Osteocyte (in vitro differentiated cells): ENCODE data around the gene NRIP3. TPM values are rescaled to one million over a fixed set of nuclear protein-coding genes. Genes with fewer than 3 reads are reported as not detected.
"Not testable (repeated sequence)": the region's sequence is repeated elsewhere in the genome, so short reads cannot be mapped to it uniquely, and the experiment has no call there.

Experiments
- DNase-seq: peaks from one replicate; pipeline ENCODE4 v3.0.0; 2021; ENCODE audit warnings: mixed read lengths; ENCODE audit not compliant: unreplicated experiment; ENCODE audit errors: extremely low spot score
- H3K27ac Mint-ChIP-seq: one replicate; pipeline ENCODE4 v1.8.0; 2021; ENCODE audit warnings: mild to moderate bottlenecking, mixed read lengths; ENCODE audit not compliant: unreplicated experiment
- H3K27me3 Mint-ChIP-seq: one replicate; pipeline ENCODE4 v1.8.0; 2021; ENCODE audit warnings: mixed read lengths; ENCODE audit not compliant: unreplicated experiment
- H3K36me3 Mint-ChIP-seq: one replicate; pipeline ENCODE4 v1.8.0; 2021; ENCODE audit warnings: mixed read lengths; ENCODE audit not compliant: unreplicated experiment
- H3K4me1 Mint-ChIP-seq: one replicate; pipeline ENCODE4 v1.8.0; 2021; ENCODE audit warnings: mixed read lengths; ENCODE audit not compliant: unreplicated experiment
- H3K4me3 Mint-ChIP-seq: one replicate; pipeline ENCODE4 v1.8.0; 2021; ENCODE audit warnings: mild to moderate bottlenecking, moderate library complexity, mixed read lengths; ENCODE audit not compliant: unreplicated experiment
- H3K9me3 Mint-ChIP-seq: one replicate; pipeline ENCODE4 v1.8.0; 2021; ENCODE audit warnings: mixed read lengths; ENCODE audit not compliant: unreplicated experiment
- CTCF ChIP-seq: fragments of 200-600 bp; sonication (generic); IDR thresholded peaks from 2 replicates; pipeline ENCODE4 v1.5.0; 2021; ENCODE audit warnings: antibody characterized with exemption, mild to moderate bottlenecking, moderate library complexity
- total RNA-seq: library from RNA; stranded (reverse); gene quantifications from 2 replicates; pipeline ENCODE4 v1.2.1, GENCODE V29; 2021

The NRIP3 gene
- total RNA-seq, 1 donor from 2014 or later, result 0.97 TPM

- TF ChIP-seq CTCF, result no peak
- H3K4me1 Mint-ChIP-seq, result peaks cover 2% of the 10 kb centered on the region
- no peak overlapping the region for H3K4me3 Mint-ChIP-seq
- peaks cover 5% of the 10 kb centered on the region for H3K27me3 Mint-ChIP-seq
- H3K27ac Mint-ChIP-seq, result no peak overlapping the region
- H3K36me3 Mint-ChIP-seq, result no peaks in the 10 kb centered on the region
- peak; percentile 64 for DNase-seq
- H3K9me3 Mint-ChIP-seq, result peaks cover 4% of the 10 kb centered on the region
Measured at GRCh38 chr11:9017773-9018172, 14.0 kb upstream of the NRIP3 start.

GRCh38 chr11:9016916-9017642, 13.3 kb upstream of the NRIP3 start:
- no peak for DNase-seq
- Mint-ChIP-seq H3K4me1 (peaks cover 2% of the 10 kb centered on the region), H3K36me3 (no peaks in the 10 kb centered on the region), H3K4me3 (no peak overlapping the region), H3K27me3 (peaks cover 5% of the 10 kb centered on the region), H3K9me3 (peaks cover 5% of the 10 kb centered on the region), H3K27ac (no peak overlapping the region)
- no peak for TF ChIP-seq CTCF

- peaks cover 2% of the 10 kb centered on the region for H3K4me1 Mint-ChIP-seq
- TF ChIP-seq CTCF, result peak; percentile 84
- no peak overlapping the region for H3K27ac Mint-ChIP-seq
- H3K4me3 Mint-ChIP-seq, result no peak overlapping the region
- H3K36me3 Mint-ChIP-seq, result peaks cover under 1% of the 10 kb centered on the region
- peaks cover 12% of the 10 kb centered on the region for H3K27me3 Mint-ChIP-seq
- peaks cover 8% of the 10 kb centered on the region for H3K9me3 Mint-ChIP-seq
- DNase-seq, result peak; percentile 85
Measured at GRCh38 chr11:9015677-9016076, 11.9 kb upstream of the NRIP3 start.

- H3K36me3 Mint-ChIP-seq, result peaks cover 2% of the 10 kb centered on the region
- peaks cover 21% of the 10 kb centered on the region for H3K27me3 Mint-ChIP-seq
- no peak overlapping the region for H3K27ac Mint-ChIP-seq
- no peak for DNase-seq
- TF ChIP-seq CTCF, result no peak
- peaks cover 2% of the 10 kb centered on the region for H3K4me1 Mint-ChIP-seq
- H3K4me3 Mint-ChIP-seq, result no peak overlapping the region
- H3K9me3 Mint-ChIP-seq, result peaks cover 14% of the 10 kb centered on the region
Measured at GRCh38 chr11:9014826-9015225, 11.0 kb upstream of the NRIP3 start.

- H3K27ac Mint-ChIP-seq, result no peak overlapping the region
- no peak for TF ChIP-seq CTCF
- peaks cover 2% of the 10 kb centered on the region for H3K4me1 Mint-ChIP-seq
- DNase-seq, result no peak
- no peak overlapping the region for H3K4me3 Mint-ChIP-seq
- H3K27me3 Mint-ChIP-seq, result peaks cover 26% of the 10 kb centered on the region
- H3K9me3 Mint-ChIP-seq, result peaks cover 14% of the 10 kb centered on the region
- H3K36me3 Mint-ChIP-seq, result peaks cover 2% of the 10 kb centered on the region
Measured at GRCh38 chr11:9013373-9013772, 9.6 kb upstream of the NRIP3 start.

GRCh38 chr11:9009538-9009937, 5.7 kb upstream of the NRIP3 start:
- not testable (repeated sequence) for H3K4me3 Mint-ChIP-seq, H3K36me3 Mint-ChIP-seq, H3K4me1 Mint-ChIP-seq, H3K27ac Mint-ChIP-seq
- Mint-ChIP-seq H3K27me3 (peaks cover 56% of the 10 kb centered on the region), H3K9me3 (peaks cover 14% of the 10 kb centered on the region)
- DNase-seq, result peak; percentile 27
